Panc1 (cell line): ENCODE data around the gene NR5A2. TPM values are rescaled to one million over a fixed set of nuclear protein-coding genes. Genes with fewer than 3 reads are reported as not detected.

ENCODE experiments used
- ATAC-seq: fragments of 200-7000 bp; cut with Tn5 transposase; 2 replicates; pipeline ENCODE4 v1.9.1; 2020; ENCODE audit warnings: mild to moderate bottlenecking, moderate library complexity
- BruUV-seq: library from RNA; stranded (reverse); fragments of 400-500 nt; replicated peaks from 2 replicates; lab custom pipeline; 2021; lab: Mats Ljungman, UMichigan
- CTCF ChIA-PET: fragments of 300-600 bp; sonication (Branson Sonifier 250); formaldehyde crosslinking; loops from one replicate; lab custom pipeline; 2022; ENCODE audit warnings: antibody characterized with exemption; lab: Charles Lee
- POLR2A ChIA-PET: fragments of 300-600 bp; sonication (Branson Sonifier 250); formaldehyde crosslinking; loops from one replicate; lab custom pipeline; 2022; ENCODE audit warnings: antibody characterized with exemption; lab: Charles Lee
- DNase-seq: peaks from one replicate; pipeline ENCODE4 v3.0.0-alpha.2; 2010; ENCODE audit warnings: low read depth, low spot score
- H3K27ac ChIP-seq: 2 replicates; pipeline ENCODE4 v1.5.1; 2011; ENCODE audit warnings: mild to moderate bottlenecking, low read length, inconsistent platforms
- H3K27me3 ChIP-seq: fragments of 200-500 bp; sonication (Bioruptor generic); 2 replicates; pipeline ENCODE4 v1.6.0; 2014; ENCODE audit warnings: low read length, inconsistent platforms; ENCODE audit not compliant: control insufficient read depth, insufficient read depth
- H3K36me3 ChIP-seq: fragments of 200-500 bp; sonication (Bioruptor generic); 2 replicates; pipeline ENCODE4 v1.5.1; 2014; ENCODE audit warnings: inconsistent platforms, mild to moderate bottlenecking, low read length, moderate library complexity; ENCODE audit not compliant: control insufficient read depth, insufficient read depth
- H3K4me1 ChIP-seq: 2 replicates; pipeline ENCODE4 v1.5.1; 2011; ENCODE audit warnings: inconsistent platforms, mild to moderate bottlenecking, low read length, moderate library complexity; ENCODE audit not compliant: control insufficient read depth, insufficient read depth
- H3K4me3 ChIP-seq, 2 experiments: 2 replicates each; pipeline ENCODE4 v1.5.1; 2011 to 2012; ENCODE audit warnings: low read depth in 2 of 2, low read length in 2 of 2, mild to moderate bottlenecking in 2 of 2, inconsistent platforms in 1 of 2, moderate library complexity in 1 of 2
- H3K9me3 ChIP-seq: fragments of 200-500 bp; sonication (Bioruptor generic); 2 replicates; pipeline ENCODE4 v1.5.1; 2014; ENCODE audit warnings: low read depth, mild to moderate bottlenecking, inconsistent platforms, low read length, moderate library complexity; ENCODE audit not compliant: control insufficient read depth, insufficient read depth
- CTCF ChIP-seq: fragments of 450-650 bp; IDR thresholded peaks from 2 replicates; pipeline ENCODE4 v1.5.1; 2017; ENCODE audit warnings: mild to moderate bottlenecking
- POLR2AphosphoS5 ChIP-seq: IDR thresholded peaks from 2 replicates; pipeline ENCODE4 v1.6.1; 2012; ENCODE audit warnings: mild to moderate bottlenecking, low read depth, low read length, moderate library complexity
- REST ChIP-seq, 2 experiments: IDR thresholded peaks; 2 replicates each; pipeline ENCODE4 v1.6.1; 2011 to 2012; ENCODE audit warnings: low read depth in 2 of 2, control low read depth in 1 of 2, low read length in 1 of 2, mild to moderate bottlenecking in 1 of 2, moderate library complexity in 1 of 2; ENCODE audit not compliant: insufficient read depth in 1 of 2
- SIN3A ChIP-seq: IDR thresholded peaks from 2 replicates; pipeline ENCODE4 v1.6.1; 2012; ENCODE audit warnings: low read depth, mild to moderate bottlenecking, low read length, moderate library complexity, borderline replicate concordance; ENCODE audit not compliant: insufficient read depth
- TCF7L2 ChIP-seq: IDR thresholded peaks from 2 replicates; pipeline ENCODE4 v1.6.1; 2011; ENCODE audit warnings: mild to moderate bottlenecking, low read depth, low read length, inconsistent platforms
- in situ Hi-C: cut with HindIII; loops from 2 replicates; pipeline ENCODE4 v1.10.0; 2016; ENCODE audit warnings: low sequenced_read_pairs, low pct_unique_long_range_greater_than_20kb
- intact Hi-C: fragments of 100-400 bp; cut with micrococcal nuclease; formaldehyde crosslinking; loops from one replicate; pipeline ENCODE4 v1.10.0; 2022; ENCODE audit not compliant: unreplicated experiment
- total RNA-seq: library from RNA; stranded (reverse); gene quantifications from one replicate; pipeline ENCODE4 v1.2.1, GENCODE V29; 2021; ENCODE audit not compliant: unreplicated experiment

NR5A2 gene
- total RNA-seq, 1 experiment from 2014 or later = 4.3 TPM

GRCh38 chr1:200116324-200116723 is 88.8 kb downstream of the NR5A2 start:
- Histone ChIP-seq H3K4me3 (no peak overlapping the region), H3K27me3 (no peaks in the 10 kb centered on the region), H3K27ac (no peak overlapping the region), H3K4me1 (no peaks in the 10 kb centered on the region), H3K36me3 (no peaks in the 10 kb centered on the region), H3K9me3 (no peaks in the 10 kb centered on the region)
- no peak for ATAC-seq
- BruUV-seq = no TSS peak
- ChIA-PET CTCF (no interaction called here), POLR2A (no interaction called here)
- TF ChIP-seq POLR2AphosphoS5 (no peak), CTCF (no peak), TCF7L2 (no peak), SIN3A (no peak)
- in situ Hi-C loops = no loop called here
- no peak for DNase-seq
- intact Hi-C loops = no loop called here

GRCh38 chr1:200118779-200119505 is 91.4 kb downstream of the NR5A2 start:
- no peak for DNase-seq
- H3K27me3 ChIP-seq = no peaks in the 10 kb centered on the region
- H3K27ac ChIP-seq = no peak overlapping the region
- no peak for ATAC-seq
- no peaks in the 10 kb centered on the region for H3K4me1 ChIP-seq
- intact Hi-C loops (no loop called here), in situ Hi-C loops (no loop called here)
- H3K36me3 ChIP-seq = no peaks in the 10 kb centered on the region
- BruUV-seq = no TSS peak
- TF ChIP-seq SIN3A = no peak
- no peak for TF ChIP-seq CTCF
- no peak for TF ChIP-seq REST (IDR thresholded peaks at IDR 0.05; ENCODE audit: insufficient read depth in 1 of 2, low read depth in 2 of 2, low read length in 1 of 2)
- no peak for TF ChIP-seq TCF7L2
- no peaks in the 10 kb centered on the region for H3K9me3 ChIP-seq
- POLR2A ChIA-PET = no interaction called here
- no peak overlapping the region for H3K4me3 ChIP-seq
- CTCF ChIA-PET = no interaction called here
